Right ventricle myocardium superior (tissue), 1 donor: Measurements from ENCODE around the gene DNAH8. TPM values are rescaled to one million over a fixed set of nuclear protein-coding genes. Genes with fewer than 3 reads are reported as not detected.

Experiments used
- ATAC-seq: fragments of 200-7000 bp; cut with Tn5 transposase; one replicate; pipeline ENCODE4 v1.9.1; 2020; ENCODE audit warnings: mild to moderate bottlenecking; ENCODE audit not compliant: poor library complexity
- DNase-seq: peaks from one replicate; pipeline ENCODE4 v3.0.0-alpha.2; 2020
- intact Hi-C: fragments of 100-400 bp; cut with DNase I; formaldehyde crosslinking; loops from one replicate; pipeline ENCODE4 v1.11.2; 2022
- total RNA-seq: library from RNA; stranded (reverse); fragmentation: NEBNext Ultra II Directional; extraction: Animal tissue kit (Norgen Biotek cat#: 25700); gene quantifications from one replicate; pipeline ENCODE4 v1.2.1, GENCODE V29; 2021
- donor health status: DM: no; HTN: yes; CAD: no; lungs with severe emphysema.

Gene DNAH8
- total RNA-seq, 1 donor from 2014 or later = 0.03 TPM

DNA sequence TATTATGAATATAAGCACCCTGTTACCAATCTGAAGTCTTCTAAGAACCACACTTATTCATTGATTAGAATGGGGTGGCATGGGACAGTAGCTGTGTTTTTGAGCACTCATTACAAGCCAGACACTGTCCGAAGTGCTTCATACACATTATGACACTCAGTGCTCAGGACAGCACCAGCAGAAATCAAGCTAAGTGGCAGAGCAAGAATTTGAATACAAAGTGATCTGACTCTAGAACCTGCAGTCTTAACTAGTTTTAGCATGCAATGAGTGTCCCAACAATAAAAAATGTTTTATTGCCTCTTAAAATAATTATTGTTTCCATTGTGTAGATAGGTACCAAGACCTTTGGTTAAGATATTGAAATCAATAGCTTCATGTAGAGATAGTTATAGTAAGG, 294.4 kb downstream of the DNAH8 start:
- intact Hi-C loops = no loop called here
- DNase-seq = no peak
- ATAC-seq = peak; percentile 55

GRCh38 chr6:39016839-39017546, 301.9 kb downstream of the DNAH8 start:
- intact Hi-C loops = no loop called here
- no peak for DNase-seq
- no peak for ATAC-seq

GRCh38 chr6:39017547-39017880, 302.4 kb downstream of the DNAH8 start:
- ATAC-seq = no peak

GRCh38 chr6:39018103-39018502, 303.0 kb downstream of the DNAH8 start:
- intact Hi-C loops = no loop called here
- ATAC-seq = peak; percentile 91
- DNase-seq = no peak

More at GRCh38 chr6:39017547-39017880, 302.4 kb downstream of the DNAH8 start:
- intact Hi-C loops = no loop called here
- DNase-seq = no peak

- no peak for ATAC-seq
- intact Hi-C loops = no loop called here
- DNase-seq = no peak
These were observed 305.0 kb downstream of the DNAH8 start for GRCh38 chr6:39020136-39020535.

- ATAC-seq = no peak
- no peak for DNase-seq
- intact Hi-C loops = no loop called here
These were observed 305.9 kb downstream of the DNAH8 start for GRCh38 chr6:39021041-39021440.

DNA sequence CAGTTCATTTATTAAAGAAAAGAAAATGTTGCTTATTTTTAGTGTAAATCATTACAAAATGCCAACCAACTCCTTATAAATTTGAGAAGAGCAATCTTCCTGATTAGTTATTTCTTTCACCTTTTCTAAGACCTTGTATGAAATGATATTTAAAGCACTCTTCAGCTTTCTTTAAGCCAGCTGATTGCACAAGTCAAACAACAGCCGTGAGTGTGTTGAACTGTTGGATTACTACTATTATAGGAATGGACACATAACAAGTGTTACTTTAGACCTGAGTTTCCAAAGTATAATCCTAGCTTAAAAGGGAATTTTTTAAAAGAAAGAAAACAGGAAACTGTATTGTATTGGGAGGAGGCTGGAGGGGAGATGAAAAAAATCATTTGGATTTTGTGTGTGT, 306.7 kb downstream of the DNAH8 start:
- intact Hi-C loops = no loop called here
- ATAC-seq = no peak
- no peak for DNase-seq

- intact Hi-C loops = no loop called here
- ATAC-seq (no peak), DNase-seq (no peak)
These were observed 311.1 kb downstream of the DNAH8 start for GRCh38 chr6:39026175-39026574.

DNA sequence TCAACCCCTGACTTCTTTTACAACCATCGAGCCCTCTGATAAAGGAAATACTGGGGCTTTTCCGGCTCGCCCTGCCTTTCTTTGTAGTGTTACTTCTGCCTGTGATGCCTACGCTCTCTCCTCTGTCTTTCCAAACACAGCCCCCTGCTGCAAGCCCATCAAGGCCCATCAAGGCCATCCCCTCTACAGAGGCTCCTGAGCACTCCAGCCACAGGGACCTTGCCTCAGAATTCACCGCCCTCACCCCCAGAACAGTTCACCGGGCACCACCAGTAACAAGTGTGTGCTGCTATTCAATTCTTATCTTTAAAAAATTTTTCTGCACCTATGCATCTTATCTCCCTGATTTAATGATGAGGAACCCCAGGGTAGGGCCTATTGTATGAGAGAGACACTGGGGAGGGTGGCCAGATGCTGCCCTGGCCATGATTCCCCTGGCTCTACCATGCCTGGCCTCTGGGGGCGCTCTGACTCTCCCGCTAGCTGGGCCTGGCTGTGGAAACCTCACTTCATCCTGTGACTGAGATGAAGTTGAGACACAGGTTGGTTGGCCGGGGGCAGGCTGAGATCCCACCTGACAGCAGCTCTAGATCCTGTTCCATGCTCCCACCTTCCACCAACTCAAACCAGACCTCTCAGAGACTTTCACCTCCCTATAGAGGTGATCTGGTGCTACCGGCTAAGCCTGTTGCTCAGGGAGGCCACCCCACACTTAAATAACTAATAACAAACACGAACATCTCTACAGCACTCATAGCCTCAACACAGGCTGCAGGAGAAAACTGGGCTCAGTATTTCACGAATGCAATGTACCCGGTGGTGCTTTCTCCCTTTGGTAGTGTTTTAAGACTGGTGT, 314.3 kb downstream of the DNAH8 start:
- no peak for DNase-seq
- intact Hi-C loops = no loop called here
- ATAC-seq = peak; percentile 57

DNA sequence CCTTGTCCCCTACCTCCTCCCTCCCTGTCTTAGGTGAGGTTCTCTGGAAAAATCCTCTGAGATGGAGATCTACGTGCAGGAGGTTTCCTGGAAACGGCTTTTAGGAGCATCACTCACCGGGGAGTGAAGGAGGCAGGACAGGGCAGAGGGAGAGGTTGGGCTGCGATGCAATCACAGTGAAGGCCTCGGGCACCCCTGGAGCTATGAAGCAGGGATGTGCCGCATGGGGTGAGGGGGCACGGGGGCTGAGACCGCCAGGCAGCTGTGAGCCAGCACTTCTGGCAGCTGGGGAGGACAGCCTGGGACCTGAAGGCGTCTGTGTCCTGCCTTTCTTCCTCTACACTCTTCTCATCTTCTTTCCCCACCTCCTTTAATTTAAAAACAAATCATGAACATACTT, 320.6 kb downstream of the DNAH8 start:
- intact Hi-C loops = no loop called here
- no peak for DNase-seq
- ATAC-seq = no peak

GRCh38 chr6:39037082-39037508, 322.0 kb downstream of the DNAH8 start:
- no peak for DNase-seq
- intact Hi-C loops = no loop called here
- ATAC-seq = no peak

GRCh38 chr6:39037707-39038106, 322.6 kb downstream of the DNAH8 start:
- peak; percentile 65 for ATAC-seq
- intact Hi-C loops = no loop called here
- no peak for DNase-seq

GRCh38 chr6:39040080-39040673, 325.1 kb downstream of the DNAH8 start:
- DNase-seq = no peak
- no peak for ATAC-seq
- intact Hi-C loops = no loop called here

- no peak for ATAC-seq
- intact Hi-C loops = no loop called here
- DNase-seq = no peak
These were observed 326.0 kb downstream of the DNAH8 start for GRCh38 chr6:39041072-39041471.

GRCh38 chr6:39043776-39044175, 328.7 kb downstream of the DNAH8 start:
- ATAC-seq (no peak), DNase-seq (no peak)
- intact Hi-C loops = no loop called here

DNA sequence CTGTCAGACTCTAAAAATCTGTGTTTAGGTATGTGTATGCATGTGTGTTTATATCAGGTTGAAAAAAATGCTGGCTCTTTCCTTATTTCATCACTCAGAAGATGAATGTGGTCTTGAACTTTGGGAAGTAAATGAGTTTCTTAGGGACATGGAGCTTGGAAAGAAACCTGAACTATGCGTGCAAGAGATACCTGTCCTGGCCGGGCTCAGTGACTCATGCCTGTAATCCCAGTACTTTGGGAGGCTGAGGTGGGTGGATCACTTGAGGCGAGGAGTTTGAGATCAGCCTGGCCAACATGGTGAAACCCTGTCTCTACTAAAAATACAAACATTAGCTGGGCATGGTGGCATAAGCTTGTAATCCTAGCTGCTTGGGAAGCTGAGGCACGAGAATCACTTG, 329.1 kb downstream of the DNAH8 start:
- intact Hi-C loops = no loop called here
- DNase-seq (no peak), ATAC-seq (no peak)

DNA sequence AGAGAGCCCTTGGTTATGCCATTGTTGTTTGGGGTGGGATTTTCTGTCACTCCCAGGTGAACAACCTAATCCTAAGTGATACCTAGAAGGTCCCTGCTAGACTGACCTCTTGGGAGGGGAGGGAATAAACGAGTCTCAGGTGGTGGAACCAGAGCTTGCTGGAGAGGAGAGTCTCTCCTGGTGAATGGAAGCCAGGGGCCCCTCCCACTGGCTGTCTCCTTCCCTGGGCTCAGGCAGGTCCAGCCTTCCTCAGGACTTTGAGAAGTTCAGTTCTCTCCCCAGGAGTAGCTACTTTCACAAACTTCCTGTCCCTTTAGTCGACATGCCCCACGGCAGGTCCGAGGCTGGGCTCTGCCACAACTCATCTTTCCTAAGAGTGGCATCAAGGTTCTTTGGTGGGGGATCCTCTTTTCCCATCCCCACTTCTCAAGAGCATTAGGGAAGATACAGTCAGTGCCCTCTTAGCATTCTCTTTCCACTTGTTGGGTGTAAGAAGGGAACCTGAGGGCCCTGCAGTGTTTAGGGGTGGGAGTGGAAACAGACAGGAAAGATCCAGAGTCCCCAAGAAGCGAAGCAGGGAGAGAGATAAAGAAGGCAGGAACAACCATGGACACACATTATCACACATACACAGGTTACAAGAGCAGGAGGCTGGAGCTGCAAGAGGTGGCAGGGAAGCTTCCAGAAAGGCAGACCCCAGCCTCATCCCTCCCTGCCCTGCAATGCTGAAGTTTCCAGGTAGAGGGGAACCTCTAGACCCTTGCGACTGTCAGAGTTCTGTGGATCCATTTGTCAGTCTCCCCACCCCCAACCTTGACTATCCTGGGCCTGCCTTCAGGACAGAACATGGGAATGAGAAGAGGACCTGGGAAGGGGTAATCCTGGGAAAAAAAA, 332.6 kb downstream of the DNAH8 start:
- intact Hi-C loops = no loop called here
- no peak for DNase-seq

GRCh38 chr6:39048481-39049399, 333.6 kb downstream of the DNAH8 start, which contains the start of gene GLP1R:
Gene GLP1R (plus strand): TSS chr6:39048781. CDS start chr6:39048841, 60 bp downstream.
- intact Hi-C loops = no loop called here
- DNase-seq (no peak), ATAC-seq (peak; percentile 84)

More for the DNA sequence above, 332.6 kb downstream of the DNAH8 start:
- no peak for ATAC-seq
